K562 (cell line): ENCODE measurements around the gene CST9L. TPM values are rescaled to one million over a fixed set of nuclear protein-coding genes. Genes with fewer than 3 reads are reported as not detected.

Experiments used
- ATAC-seq: fragments of 200-7000 bp; cut with Tn5 transposase; 3 replicates; pipeline ENCODE4 v1.9.1; 2020; ENCODE audit warnings: moderate library complexity
- BruUV-seq: library from RNA; stranded (reverse); fragments of 400-500 nt; replicated peaks from 2 replicates; lab custom pipeline; 2021; lab: Mats Ljungman, UMichigan
- CTCF ChIA-PET: fragments of 300-600 bp; formaldehyde crosslinking; extraction: SDS; loops from one replicate; lab custom pipeline; 2021; ENCODE audit warnings: low intra/inter-chr PET ratio; lab: Yijun Ruan, JAX
- POLR2A ChIA-PET: fragments of 300-600, 350-650 bp; sonication (Branson Sonifier 250); formaldehyde crosslinking; extraction: SDS; loops from one replicate; lab custom pipeline; 2021; ENCODE audit warnings: antibody characterized with exemption, inconsistent platforms; lab: Yijun Ruan, JAX
- DNase-seq, 4 experiments: peaks; one replicate each; pipeline versions ENCODE4 v3.0.0 to v3.0.0-alpha.2; 2011 to 2018; ENCODE audit warnings: low spot score in 3 of 4, mixed read lengths in 3 of 4; ENCODE audit errors: extremely low read depth in 1 of 4
- FAIRE-seq: peaks from 2 replicates; lab custom pipeline; 2011; peaks lifted over from hg19 to GRCh38; lab: Jason Lieb, UNC
- H2AFZ ChIP-seq: 2 replicates; pipeline ENCODE4 v1.6.0; 2011; ENCODE audit warnings: low read depth, low read length, control low read depth, inconsistent platforms
- H3K27ac ChIP-seq: fragments of 200-600 bp; 3 replicates; pipeline ENCODE4 v1.8.0; 2011; ENCODE audit warnings: low read depth, mild to moderate bottlenecking, control low read depth, inconsistent platforms, low read length, moderate library complexity, mixed read lengths; ENCODE audit errors: extremely low read depth
- H3K27me3 ChIP-seq, 2 experiments: fragments of 300-600 bp in 1 of 2; 2 replicates in 1 of 2; 3 replicates in 1 of 2; pipeline versions ENCODE4 v1.6.0 to v1.8.0; 2011; ENCODE audit warnings: inconsistent platforms in 2 of 2, low read length in 2 of 2, mild to moderate bottlenecking in 1 of 2, mixed read lengths in 1 of 2, moderate library complexity in 1 of 2; ENCODE audit not compliant: control insufficient read depth in 2 of 2, insufficient read depth in 2 of 2
- H3K36me3 ChIP-seq: fragments of 300-600 bp; 3 replicates; pipeline ENCODE4 v1.8.0; 2011; ENCODE audit warnings: mild to moderate bottlenecking, low read length, inconsistent platforms; ENCODE audit not compliant: control insufficient read depth, insufficient read depth
- H3K4me1 ChIP-seq, 2 experiments: fragments of 200-600 bp in 1 of 2; replicated peaks in 1 of 2; 2 replicates in 1 of 2; 3 replicates in 1 of 2; pipeline versions ENCODE4 v1.5.1 to v1.8.0; 2011; ENCODE audit warnings: inconsistent platforms in 2 of 2, low read length in 2 of 2, mild to moderate bottlenecking in 1 of 2, mixed read lengths in 1 of 2, moderate library complexity in 1 of 2; ENCODE audit not compliant: control insufficient read depth in 2 of 2, insufficient read depth in 2 of 2
- H3K4me2 ChIP-seq: 2 replicates; pipeline ENCODE4 v1.6.1; 2011; ENCODE audit warnings: low read length, control low read depth, inconsistent platforms, mixed read lengths; ENCODE audit not compliant: insufficient read depth
- H3K4me3 ChIP-seq: fragments of 200-600 bp; sonication (generic), shearing (Covaris generic); 2 replicates; pipeline ENCODE4 v1.5.1; 2016; ENCODE audit warnings: control low read depth, inconsistent platforms
- H3K79me2 ChIP-seq: fragments of 200-600 bp; 3 replicates; pipeline ENCODE4 v1.8.0; 2011; ENCODE audit warnings: low read length, inconsistent platforms; ENCODE audit not compliant: control insufficient read depth, insufficient read depth
- H3K9ac ChIP-seq, 2 experiments: 2 replicates each; pipeline versions ENCODE4 v1.6.0 to v1.6.1; 2011; ENCODE audit warnings: low read depth in 2 of 2, low read length in 2 of 2, control low read depth in 1 of 2, inconsistent platforms in 1 of 2, mild to moderate bottlenecking in 1 of 2, mixed read lengths in 1 of 2; ENCODE audit not compliant: insufficient read depth in 1 of 2
- H3K9me1 ChIP-seq: one replicate; pipeline ENCODE4 v1.6.0; 2011; ENCODE audit warnings: inconsistent platforms, mild to moderate bottlenecking, low read length, moderate library complexity; ENCODE audit not compliant: control insufficient read depth, insufficient read depth
- H3K9me3 ChIP-seq: replicated peaks from 2 replicates; pipeline ENCODE4 v1.5.1; 2011; ENCODE audit warnings: low read depth, low read length, inconsistent platforms; ENCODE audit not compliant: control insufficient read depth, insufficient read depth
- H4K20me1 ChIP-seq: replicated peaks from 2 replicates; pipeline ENCODE4 v1.6.1; 2011; ENCODE audit warnings: low read length, inconsistent platforms, mixed read lengths; ENCODE audit not compliant: control insufficient read depth, insufficient read depth
- KAT7 ChIP-seq: sonication (generic); formaldehyde crosslinking; IDR thresholded peaks from 2 replicates; pipeline ENCODE4 v1.8.0; 2022; ENCODE audit warnings: missing genetic modification reagents, mild to moderate bottlenecking, borderline replicate concordance
- KDM4B ChIP-seq, 2 experiments: fragments of 450-650 bp in 1 of 2; sonication (generic) in 1 of 2; IDR thresholded peaks; 2 replicates each; pipeline ENCODE4 v1.6.1; 2016 to 2017; ENCODE audit warnings: borderline replicate concordance in 2 of 2, antibody characterized with exemption in 1 of 2, low read depth in 1 of 2, mild to moderate bottlenecking in 1 of 2
- KHSRP ChIP-seq: fragments of 450-650 bp; IDR thresholded peaks from 2 replicates; pipeline ENCODE4 v1.6.1; 2017
- MCM2 ChIP-seq: fragments of 450-650 bp; IDR thresholded peaks from 2 replicates; pipeline ENCODE4 v1.6.1; 2017; ENCODE audit warnings: low read depth, mild to moderate bottlenecking
- MCM7 ChIP-seq, 2 experiments: fragments of 450-650 bp; IDR thresholded peaks; 2 replicates each; pipeline ENCODE4 v1.6.1; 2016 to 2018
- NFIX ChIP-seq: fragments of 250-450 bp; sonication (Bioruptor Pico); IDR thresholded peaks from 2 replicates; pipeline ENCODE4 v1.4.0; 2020; ENCODE audit warnings: low read depth, mild to moderate bottlenecking, moderate library complexity
- ZNF146 ChIP-seq: IDR thresholded peaks from one replicate; pipeline ENCODE4 v1.6.1; 2018; ENCODE audit warnings: missing compliant biosample characterization; ENCODE audit not compliant: unreplicated experiment
- WGBS: fragments of 100-300 bp; shearing (Covaris generic); methylation state at CpG from one replicate; pipeline ENCODE4 v1.1.6; 2016; ENCODE audit warnings: low coverage, mixed read lengths; ENCODE audit not compliant: insufficient coverage; ENCODE audit errors: missing lambda C conversion rate; 5-methylcytosine and 5-hydroxymethylcytosine counted together
- in situ Hi-C: fragments of 300-500 bp; cut with MboI; formaldehyde crosslinking; loops from 4 replicates; pipeline ENCODE4 v1.15.0; 2018; ENCODE audit warnings: inconsistent platforms, mixed read lengths
- intact Hi-C: fragments of 100-400 bp; cut with micrococcal nuclease; formaldehyde crosslinking; loops from 2 replicates; pipeline ENCODE4 v1.14.2; 2022
- polyA plus RNA-seq, 8 experiments: library from polyadenylated mRNA; depleted of rRNA in 4 of 8; stranded (reverse) in 5 of 8; unstranded in 3 of 8; fragments of >200 nt; fragmentation: Nextera tagmentation in 2 of 8; fragmentation: Illumina TruSeq in 1 of 8; extraction: Ambion mirVana in 2 of 8; extraction: Trizol in 1 of 8; gene quantifications; 2 replicates each; pipeline versions ENCODE4 v1.2.1 to v1.2.3, GENCODE V29; 2011 to 2014; ENCODE audit warnings: inconsistent platforms in 1 of 8, missing spikeins in 1 of 8
- total RNA-seq, 7 experiments: library from RNA; depleted of rRNA in 6 of 7; stranded (reverse); fragments of >200 nt in 6 of 7; fragmentation: Illumina TruSeq in 2 of 7; extraction: Trizol in 2 of 7; gene quantifications; 2 replicates each; pipeline versions ENCODE4 v1.2.1 to v1.2.3, GENCODE V29; 2011 to 2021; ENCODE audit warnings: low replicate concordance in 1 of 7
- TF ChIP-seq, protein P1 (sequence below): fragments of 450-650 bp; IDR thresholded peaks from 2 replicates; pipeline ENCODE4 v1.6.1; 2016; ENCODE audit warnings: low read depth

CST9L gene
- total and polyA plus RNA-seq, 9 of the 15 experiments (the other 6 are each of a cell fraction or from before 2014, with no cell fraction given) = not detected

DNA sequence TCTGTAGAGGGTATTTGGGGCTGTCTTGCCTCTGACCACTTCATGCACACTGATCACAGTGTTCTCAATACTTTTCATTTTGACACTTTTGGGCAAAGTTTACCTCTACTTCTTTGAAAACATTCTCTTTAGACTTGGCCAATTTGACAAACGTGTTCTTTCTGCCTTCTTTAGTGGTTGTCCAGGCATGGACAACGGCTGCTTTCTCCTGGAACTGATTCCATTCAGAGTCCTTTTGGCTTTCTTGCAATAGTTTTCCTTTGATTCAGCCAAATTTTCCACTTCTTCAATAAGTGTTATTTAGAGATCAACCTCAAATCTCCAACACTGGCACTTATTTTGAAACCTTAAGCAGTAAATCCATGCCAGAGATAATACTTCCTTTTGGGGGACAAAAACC, 44.1 kb upstream of the CST9L start (continued):
- no peak for TF ChIP-seq NFIX (CRISPR knock-in tag)

DNA sequence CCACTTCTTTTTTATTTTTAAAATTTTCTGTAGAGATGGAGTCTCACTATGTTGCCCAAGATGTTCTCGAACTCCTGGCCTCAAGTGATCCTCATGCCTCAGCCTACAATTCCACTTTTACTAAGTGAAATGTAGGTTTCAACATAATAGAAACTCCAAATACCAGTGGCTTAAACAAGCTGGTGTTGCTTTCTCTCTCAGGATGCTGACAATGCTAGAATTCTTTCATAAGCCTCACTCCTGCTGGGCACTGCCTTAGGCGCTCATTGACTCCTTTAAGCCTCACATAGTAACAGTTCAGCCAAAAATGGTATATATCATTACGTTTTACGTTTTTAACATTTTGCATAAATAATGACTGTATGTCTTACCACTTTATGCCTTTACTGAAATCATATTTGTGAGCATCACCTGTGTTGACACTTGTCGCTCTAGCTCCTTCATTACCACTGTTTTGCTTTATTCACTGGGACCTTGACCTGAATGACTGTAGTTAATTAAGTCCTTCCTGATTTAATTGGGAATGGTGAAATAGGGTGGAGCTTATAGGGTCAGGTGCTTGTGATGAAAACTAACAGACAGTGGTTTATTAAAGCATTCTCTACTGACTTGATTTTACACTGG, 41.3 kb upstream of the CST9L start:
- H4K20me1 ChIP-seq = peaks cover 6% of the 10 kb centered on the region; the same call in 1 of the 2 replicates
- H3K9me1 ChIP-seq = no peaks in the 10 kb centered on the region
- H3K79me2 ChIP-seq = no peaks in the 10 kb centered on the region
- no TSS peak for BruUV-seq
- POLR2A ChIA-PET = interaction anchor here (0.5 to 1.1 kb wide), 2 partner anchors 16 to 175 kb away, joined by 3 read pairs; no protein-coding TSS in a partner anchor
- no peak overlapping the region for H3K4me3 ChIP-seq
- no peak for DNase-seq
- in situ Hi-C loops = loop anchor here (10.0 kb wide), 1 partner anchor 175 kb away; the partner anchor contains the start of gene CSTL1
- FAIRE-seq = no peak
- CTCF ChIA-PET = interaction anchor here (0.6 kb wide), 1 partner anchor 1928 kb away, joined by 3 read pairs; no protein-coding TSS in a partner anchor
- no peaks in the 10 kb centered on the region; a peak in 1 of 5 replicates for H3K4me1 ChIP-seq
- WGBS = 23% methylated on average over 5 of the region's 5 CpGs
- no peaks in the 10 kb centered on the region for H3K9me3 ChIP-seq
- H3K36me3 ChIP-seq = no peaks in the 10 kb centered on the region
- TF ChIP-seq KAT7 (CRISPR knock-in tag) = no peak
- TF ChIP-seq KHSRP = no peak
- TF ChIP-seq, protein P1, sequence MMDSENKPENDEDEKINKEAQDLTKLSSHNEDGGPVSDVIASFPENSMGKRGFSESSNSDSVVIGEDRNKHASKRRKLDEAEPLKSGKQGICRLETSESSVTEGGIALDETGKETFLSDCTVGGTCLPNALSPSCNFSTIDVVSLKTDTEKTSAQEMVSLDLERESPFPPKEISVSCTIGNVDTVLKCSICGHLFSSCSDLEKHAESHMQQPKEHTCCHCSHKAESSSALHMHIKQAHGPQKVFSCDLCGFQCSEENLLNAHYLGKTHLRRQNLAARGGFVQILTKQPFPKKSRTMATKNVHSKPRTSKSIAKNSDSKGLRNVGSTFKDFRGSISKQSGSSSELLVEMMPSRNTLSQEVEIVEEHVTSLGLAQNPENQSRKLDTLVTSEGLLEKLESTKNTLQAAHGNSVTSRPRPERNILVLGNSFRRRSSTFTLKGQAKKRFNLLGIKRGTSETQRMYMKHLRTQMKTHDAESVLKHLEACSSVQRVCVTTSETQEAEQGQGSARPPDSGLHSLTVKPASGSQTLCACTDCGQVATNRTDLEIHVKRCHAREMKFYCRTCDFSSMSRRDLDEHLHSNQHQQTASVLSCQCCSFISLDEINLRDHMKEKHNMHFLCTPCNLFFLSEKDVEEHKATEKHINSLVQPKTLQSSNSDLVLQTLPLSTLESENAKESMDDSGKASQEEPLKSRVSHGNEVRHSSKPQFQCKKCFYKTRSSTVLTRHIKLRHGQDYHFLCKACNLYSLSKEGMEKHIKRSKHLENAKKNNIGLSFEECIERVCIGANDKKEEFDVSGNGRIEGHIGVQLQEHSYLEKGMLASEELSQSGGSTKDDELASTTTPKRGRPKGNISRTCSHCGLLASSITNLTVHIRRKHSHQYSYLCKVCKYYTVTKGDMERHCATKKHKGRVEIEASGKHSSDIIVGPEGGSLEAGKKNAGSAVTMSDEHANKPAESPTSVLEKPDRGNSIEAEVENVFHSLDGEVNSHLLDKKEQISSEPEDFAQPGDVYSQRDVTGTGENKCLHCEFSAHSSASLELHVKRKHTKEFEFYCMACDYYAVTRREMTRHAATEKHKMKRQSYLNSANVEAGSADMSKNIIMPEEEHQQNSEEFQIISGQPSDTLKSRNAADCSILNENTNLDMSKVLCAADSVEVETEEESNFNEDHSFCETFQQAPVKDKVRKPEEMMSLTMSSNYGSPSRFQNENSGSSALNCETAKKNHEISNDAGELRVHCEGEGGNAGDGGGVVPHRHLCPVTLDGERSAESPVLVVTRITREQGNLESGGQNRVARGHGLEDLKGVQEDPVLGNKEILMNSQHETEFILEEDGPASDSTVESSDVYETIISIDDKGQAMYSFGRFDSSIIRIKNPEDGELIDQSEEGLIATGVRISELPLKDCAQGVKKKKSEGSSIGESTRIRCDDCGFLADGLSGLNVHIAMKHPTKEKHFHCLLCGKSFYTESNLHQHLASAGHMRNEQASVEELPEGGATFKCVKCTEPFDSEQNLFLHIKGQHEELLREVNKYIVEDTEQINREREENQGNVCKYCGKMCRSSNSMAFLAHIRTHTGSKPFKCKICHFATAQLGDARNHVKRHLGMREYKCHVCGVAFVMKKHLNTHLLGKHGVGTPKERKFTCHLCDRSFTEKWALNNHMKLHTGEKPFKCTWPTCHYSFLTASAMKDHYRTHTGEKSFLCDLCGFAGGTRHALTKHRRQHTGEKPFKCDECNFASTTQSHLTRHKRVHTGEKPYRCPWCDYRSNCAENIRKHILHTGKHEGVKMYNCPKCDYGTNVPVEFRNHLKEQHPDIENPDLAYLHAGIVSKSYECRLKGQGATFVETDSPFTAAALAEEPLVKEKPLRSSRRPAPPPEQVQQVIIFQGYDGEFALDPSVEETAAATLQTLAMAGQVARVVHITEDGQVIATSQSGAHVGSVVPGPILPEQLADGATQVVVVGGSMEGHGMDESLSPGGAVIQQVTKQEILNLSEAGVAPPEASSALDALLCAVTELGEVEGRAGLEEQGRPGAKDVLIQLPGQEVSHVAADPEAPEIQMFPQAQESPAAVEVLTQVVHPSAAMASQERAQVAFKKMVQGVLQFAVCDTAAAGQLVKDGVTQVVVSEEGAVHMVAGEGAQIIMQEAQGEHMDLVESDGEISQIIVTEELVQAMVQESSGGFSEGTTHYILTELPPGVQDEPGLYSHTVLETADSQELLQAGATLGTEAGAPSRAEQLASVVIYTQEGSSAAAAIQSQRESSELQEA = no peak
- no peak for TF ChIP-seq MCM2
- TF ChIP-seq MCM7 (IDR thresholded peaks at IDR 0.05) = no peak
- no peak for TF ChIP-seq ZNF146 (CRISPR knock-in tag)
- no peak for TF ChIP-seq KDM4B (IDR thresholded peaks at IDR 0.05; ENCODE audit: borderline replicate concordance in 2 of 2, low read depth in 1 of 2)
- H3K9ac ChIP-seq = no peak overlapping the region
- no peak overlapping the region for H3K4me2 ChIP-seq
- ATAC-seq = no peak
- H3K27ac ChIP-seq = no peak overlapping the region
- H3K27me3 ChIP-seq = peaks cover 0 to 8% of the 10 kb centered on the region in 2 experiments; a peak in 2 of 5 replicates
- intact Hi-C loops = no loop called here
- H2AFZ ChIP-seq = no peak overlapping the region
